Measurements from ENCODE around the gene DES. TPM values are rescaled to one million over a fixed set of nuclear protein-coding genes. Genes with fewer than 3 reads are reported as not detected.

Gene DES
- total and polyA plus RNA-seq, 2 donors (not counting 3 experiments of a cell fraction or from before 2014, with no cell fraction given), result not detected

DNA sequence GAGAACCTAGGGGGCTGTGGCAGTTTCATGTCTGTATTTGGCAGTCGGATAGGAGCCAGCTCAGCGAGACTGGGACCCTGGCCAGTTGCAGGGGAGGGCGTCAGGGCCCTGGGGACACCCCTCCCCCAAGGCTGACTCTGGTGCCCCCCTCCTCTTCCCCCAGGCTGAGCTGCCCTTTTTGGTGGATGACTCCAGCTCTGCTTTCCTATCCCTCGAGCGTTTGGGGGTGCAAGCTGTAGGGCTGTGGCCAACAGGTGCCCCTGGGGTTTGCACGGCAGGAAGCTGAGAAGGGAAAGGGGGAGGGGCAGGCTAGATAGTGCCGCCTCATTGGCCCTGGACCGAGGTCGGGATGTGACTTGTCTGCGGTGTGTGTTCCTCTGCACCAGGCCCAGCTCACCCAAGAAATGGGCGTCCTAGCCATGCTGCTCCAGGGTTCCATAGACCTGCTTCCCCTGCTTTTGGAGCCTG lies 42.9 kb downstream of the DES start:
- no peak overlapping the region for H2AFZ ChIP-seq (ENCODE audit: low read depth, low read length)
- intact Hi-C loops (cut with micrococcal nuclease), result no loop called here
- BruUV-seq (replicated peaks), result no TSS peak
- no peak overlapping the region for H3K9ac ChIP-seq (replicated peaks; ENCODE audit: extremely low read depth, insufficient read depth, low read length)
- ChIA-PET CTCF (interaction anchor here (1.5 to 2.1 kb wide), 5 partner anchors 14 to 69 kb away, joined by 3 to 25 read pairs (median 5); a partner anchor contains a TSS), POLR2A (no interaction called here)
- dilution Hi-C loops (cut with MboI; ENCODE audit: extremely low pct_ligation_motif_present, low sequenced_read_pairs), result no loop called here
- H3K79me2 ChIP-seq (ENCODE audit: control insufficient read depth, insufficient read depth, low read length), result no peaks in the 10 kb centered on the region
- no peaks in the 10 kb centered on the region for H3K9me1 ChIP-seq (replicated peaks; ENCODE audit: control insufficient read depth, extremely low read depth, insufficient read depth, low read length)
- no peaks in the 10 kb centered on the region for H3K36me3 ChIP-seq (ENCODE audit: control insufficient read depth in 2 of 2, extremely low read depth in 1 of 2, insufficient read depth in 2 of 2, low read length in 2 of 2)
- no peak overlapping the region for H3K4me3 ChIP-seq (replicated peaks in 1 of 3; ENCODE audit: insufficient read depth in 1 of 3, low read depth in 1 of 3, low read length in 3 of 3)
- FAIRE-seq (no peak), DNase-seq (ENCODE audit: low read depth, low spot score) (no peak)
- H4K20me1 ChIP-seq (replicated peaks; ENCODE audit: control insufficient read depth, extremely low read depth, insufficient read depth, low read length), result no peaks in the 10 kb centered on the region
- no peaks in the 10 kb centered on the region for H3K9me3 ChIP-seq (replicated peaks; ENCODE audit: control insufficient read depth, insufficient read depth, low read length)
- H3K4me2 ChIP-seq (ENCODE audit: insufficient read depth, low read length), result no peak overlapping the region
- no peak overlapping the region for H3K27ac ChIP-seq (ENCODE audit: insufficient read depth, low read depth, low read length)
- no peaks in the 10 kb centered on the region for H3K27me3 ChIP-seq (ENCODE audit: control insufficient read depth in 2 of 2, insufficient read depth in 2 of 2, low read length in 2 of 2)
- H3K4me1 ChIP-seq (ENCODE audit: control insufficient read depth, extremely low read depth, insufficient read depth, low read length), result no peaks in the 10 kb centered on the region
- TF ChIP-seq, protein P1, sequence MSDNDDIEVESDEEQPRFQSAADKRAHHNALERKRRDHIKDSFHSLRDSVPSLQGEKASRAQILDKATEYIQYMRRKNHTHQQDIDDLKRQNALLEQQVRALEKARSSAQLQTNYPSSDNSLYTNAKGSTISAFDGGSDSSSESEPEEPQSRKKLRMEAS (IDR thresholded peaks at IDR 0.05; ENCODE audit: insufficient read depth, insufficient read length), result no peak
- no peak for TF ChIP-seq GATA2 (IDR thresholded peaks at IDR 0.05; ENCODE audit: insufficient read depth, insufficient read length, low read depth, low read length)
- no peak for TF ChIP-seq MYC (IDR thresholded peaks at IDR 0.05; ENCODE audit: low read depth, low read length)
- TF ChIP-seq POLR2A (IDR thresholded peaks at IDR 0.05; ENCODE audit: low read depth, low read length), result no peak
- TF ChIP-seq EZH2 (IDR thresholded peaks at IDR 0.05; ENCODE audit: borderline replicate concordance, low read depth, low read length, severe bottlenecking), result no peak
- TF ChIP-seq FOS (IDR thresholded peaks at IDR 0.05; ENCODE audit: borderline replicate concordance, insufficient read depth, low read length), result no peak
- no peak for TF ChIP-seq JUN (IDR thresholded peaks at IDR 0.05; ENCODE audit: borderline replicate concordance, insufficient read depth, insufficient read length, low read depth)
- TF ChIP-seq, protein P2, sequence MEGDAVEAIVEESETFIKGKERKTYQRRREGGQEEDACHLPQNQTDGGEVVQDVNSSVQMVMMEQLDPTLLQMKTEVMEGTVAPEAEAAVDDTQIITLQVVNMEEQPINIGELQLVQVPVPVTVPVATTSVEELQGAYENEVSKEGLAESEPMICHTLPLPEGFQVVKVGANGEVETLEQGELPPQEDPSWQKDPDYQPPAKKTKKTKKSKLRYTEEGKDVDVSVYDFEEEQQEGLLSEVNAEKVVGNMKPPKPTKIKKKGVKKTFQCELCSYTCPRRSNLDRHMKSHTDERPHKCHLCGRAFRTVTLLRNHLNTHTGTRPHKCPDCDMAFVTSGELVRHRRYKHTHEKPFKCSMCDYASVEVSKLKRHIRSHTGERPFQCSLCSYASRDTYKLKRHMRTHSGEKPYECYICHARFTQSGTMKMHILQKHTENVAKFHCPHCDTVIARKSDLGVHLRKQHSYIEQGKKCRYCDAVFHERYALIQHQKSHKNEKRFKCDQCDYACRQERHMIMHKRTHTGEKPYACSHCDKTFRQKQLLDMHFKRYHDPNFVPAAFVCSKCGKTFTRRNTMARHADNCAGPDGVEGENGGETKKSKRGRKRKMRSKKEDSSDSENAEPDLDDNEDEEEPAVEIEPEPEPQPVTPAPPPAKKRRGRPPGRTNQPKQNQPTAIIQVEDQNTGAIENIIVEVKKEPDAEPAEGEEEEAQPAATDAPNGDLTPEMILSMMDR (IDR thresholded peaks at IDR 0.05; ENCODE audit: extremely low read depth in 1 of 2, insufficient read depth in 1 of 2, low read depth in 1 of 2, low read length in 2 of 2), result no peak
- TF ChIP-seq POLR2AphosphoS5 (IDR thresholded peaks at IDR 0.05; ENCODE audit: insufficient read depth, low read depth, low read length), result no peak
